SK-N-SH (cell line): ENCODE data around the gene GCN1. TPM values are rescaled to one million over a fixed set of nuclear protein-coding genes. Genes with fewer than 3 reads are reported as not detected.

ENCODE experiments used
- CTCF ChIP-seq: fragments of 200-600 bp; sonication (generic); IDR thresholded peaks from 2 replicates; pipeline ENCODE4 v1.6.1; 2017; ENCODE audit warnings: antibody characterized with exemption, mild to moderate bottlenecking, moderate library complexity
- ELF1 ChIP-seq: IDR thresholded peaks from 2 replicates; pipeline ENCODE4 v1.4.0; 2012
- FOSL2 ChIP-seq: IDR thresholded peaks from 2 replicates; pipeline ENCODE4 v1.4.0; 2012; ENCODE audit warnings: low read depth, mild to moderate bottlenecking, moderate library complexity, borderline replicate concordance
- FOXJ3 ChIP-seq: sonication (generic); formaldehyde crosslinking; IDR thresholded peaks from 2 replicates; pipeline ENCODE4 v1.5.1; 2020; ENCODE audit warnings: mild to moderate bottlenecking, missing genetic modification reagents
- GABPA ChIP-seq: IDR thresholded peaks from 2 replicates; pipeline ENCODE4 v1.4.0; 2012; ENCODE audit warnings: low read depth, mild to moderate bottlenecking
- JUND ChIP-seq: IDR thresholded peaks from 2 replicates; pipeline ENCODE4 v1.4.0; 2012
- MAX ChIP-seq: IDR thresholded peaks from 2 replicates; pipeline ENCODE4 v1.4.0; 2012; ENCODE audit warnings: low read depth
- MEF2A ChIP-seq: IDR thresholded peaks from 2 replicates; pipeline ENCODE4 v1.4.0; 2012; ENCODE audit warnings: low read depth, borderline replicate concordance
- REST ChIP-seq: IDR thresholded peaks from 2 replicates; pipeline ENCODE4 v1.6.1; 2012; ENCODE audit warnings: mild to moderate bottlenecking, low read depth, low read length, moderate library complexity
- RFX5 ChIP-seq: IDR thresholded peaks from 2 replicates; pipeline ENCODE4 v1.6.1; 2012; ENCODE audit warnings: mild to moderate bottlenecking, improper control_type of control experiment, low read length
- TAF1 ChIP-seq: IDR thresholded peaks from 2 replicates; pipeline ENCODE4 v1.6.1; 2012; ENCODE audit warnings: low read depth, mild to moderate bottlenecking, low read length, moderate library complexity, borderline replicate concordance
- TCF12 ChIP-seq: IDR thresholded peaks from 2 replicates; pipeline ENCODE4 v1.4.0; 2012
- TEAD4 ChIP-seq: IDR thresholded peaks from 2 replicates; pipeline ENCODE4 v1.4.0; 2012; ENCODE audit warnings: mild to moderate bottlenecking, borderline replicate concordance; ENCODE audit not compliant: insufficient read depth
- USF2 ChIP-seq: fragments of 150-350 bp; IDR thresholded peaks from 2 replicates; pipeline ENCODE4 v1.6.1; 2017; ENCODE audit warnings: antibody characterized with exemption, low read length, low read depth, borderline replicate concordance
- YY1 ChIP-seq: IDR thresholded peaks from 2 replicates; pipeline ENCODE4 v1.4.0; 2012; ENCODE audit warnings: low read depth, mild to moderate bottlenecking
- ZBTB33 ChIP-seq: IDR thresholded peaks from 2 replicates; pipeline ENCODE4 v1.4.0; 2012; ENCODE audit warnings: low read depth, borderline replicate concordance
- polyA plus RNA-seq, 3 experiments: library from polyadenylated mRNA; depleted of rRNA; stranded (reverse); fragments of >200 nt; gene quantifications; 2 replicates each; pipeline ENCODE4 v1.2.3, GENCODE V29; 2012

Gene GCN1
- polyA plus RNA-seq, 1 of the 3 experiments (the other 2 are of a cell fraction) = 54.4 TPM

- peak; percentile 79 for TF ChIP-seq REST
- TF ChIP-seq FOXJ3 (CRISPR knock-in tag) = no peak
- TF ChIP-seq TCF12 = peak; percentile 97
- TF ChIP-seq CTCF = no peak; the same call in 1 of the 2 replicates
- peak; percentile 93 for TF ChIP-seq FOSL2
- no peak for TF ChIP-seq RFX5
- TF ChIP-seq GABPA = peak; percentile 68
- TF ChIP-seq TAF1 = 0 out of 2 replicates have a peak, but pooled peaks have one; percentile 49
- TF ChIP-seq JUND = peak; percentile 99
- TF ChIP-seq USF2 = no peak
- peak; percentile 82 for TF ChIP-seq ZBTB33
- TF ChIP-seq MEF2A = peak; percentile 63; the same call in 1 of the 2 replicates
- TF ChIP-seq TEAD4 = peak; percentile 94
- peak; percentile 69 for TF ChIP-seq YY1
- peak; percentile 73 for TF ChIP-seq ELF1
- TF ChIP-seq MAX = peak; percentile 82
Observed at GRCh38 chr12:120231316-120232011, 36.9 kb upstream of the GCN1 start (continued).
